Daoy (cell line): Measurements from ENCODE around the gene P4HA2. TPM values are rescaled to one million over a fixed set of nuclear protein-coding genes. Genes with fewer than 3 reads are reported as not detected.
A peak's percentile ranks its signal among the peaks of the same experiment; 100 is the strongest.

Experiments used
- DNase-seq: peaks from one replicate; pipeline ENCODE4 v3.0.0-alpha.2; 2015; ENCODE audit warnings: low read depth
- total RNA-seq: library from RNA; depleted of rRNA; stranded (reverse); fragments of >200 nt; shearing (Covaris generic); gene quantifications from 2 replicates; pipeline ENCODE4 v1.2.3, GENCODE V29; 2014; rRNA removed

P4HA2 gene
- total RNA-seq = 118 and 119 TPM in 2 replicates

- peak; percentile 87 for DNase-seq
These were observed at the start of gene P4HA2 for GRCh38 chr5:132227485-132228240. Gene P4HA2 (minus strand): TSS chr5:132227853. CDS start chr5:132218626, 9,227 bp downstream.

- DNase-seq = no peak
These were observed 49.6 kb upstream of the P4HA2 start for GRCh38 chr5:132277256-132277655.

- DNase-seq = no peak
These were observed 47.9 kb upstream of the P4HA2 start for GRCh38 chr5:132275367-132276220.

- DNase-seq = no peak
These were observed 46.6 kb upstream of the P4HA2 start for GRCh38 chr5:132274050-132274792.

- DNase-seq = no peak
These were observed 46.0 kb upstream of the P4HA2 start for GRCh38 chr5:132273631-132274030.

- no peak for DNase-seq
These were observed 44.9 kb upstream of the P4HA2 start for GRCh38 chr5:132272311-132273210.

GRCh38 chr5:132271251-132272246, 43.9 kb upstream of the P4HA2 start:
- no peak for DNase-seq

GRCh38 chr5:132270706-132271105, 43.1 kb upstream of the P4HA2 start:
- no peak for DNase-seq

- DNase-seq = no peak
These were observed 42.6 kb upstream of the P4HA2 start for GRCh38 chr5:132270335-132270665.

- DNase-seq = no peak
These were observed 42.1 kb upstream of the P4HA2 start for GRCh38 chr5:132269635-132270334.

- peak; percentile 74 for DNase-seq
These were observed 41.3 kb upstream of the P4HA2 start for GRCh38 chr5:132268769-132269551.

GRCh38 chr5:132267931-132268768, 40.5 kb upstream of the P4HA2 start:
- DNase-seq = peak; percentile 39

GRCh38 chr5:132267166-132267739, 39.6 kb upstream of the P4HA2 start:
- no peak for DNase-seq

- no peak for DNase-seq
These were observed 39.1 kb upstream of the P4HA2 start for GRCh38 chr5:132266836-132267160.

- no peak for DNase-seq
These were observed 38.6 kb upstream of the P4HA2 start for GRCh38 chr5:132266031-132266835.

- peak; percentile 95 for DNase-seq
These were observed 37.8 kb upstream of the P4HA2 start for GRCh38 chr5:132265336-132266030.
